ENCODE data around the gene ECM2. TPM values are rescaled to one million over a fixed set of nuclear protein-coding genes. Genes with fewer than 3 reads are reported as not detected.

ECM2 gene
- total RNA-seq, 1 donor from 2014 or later: not detected

GRCh38 chr9:92474587-92474986 lies 61.2 kb downstream of the ECM2 start:
- DNase-seq (ENCODE audit: low read depth, low spot score): no peak
- no peaks in the 10 kb centered on the region for H3K36me3 Mint-ChIP-seq (ENCODE audit: low read depth)
- H3K27me3 Mint-ChIP-seq (ENCODE audit: low read depth): no peaks in the 10 kb centered on the region
- H3K4me1 Mint-ChIP-seq: no peaks in the 10 kb centered on the region
- H3K27ac Mint-ChIP-seq (ENCODE audit: unreplicated experiment): no peak overlapping the region
- TF ChIP-seq CTCF (conservative IDR thresholded peaks at IDR 0.05): no peak
- no peaks in the 10 kb centered on the region for H3K9me3 Mint-ChIP-seq
- no peak overlapping the region for H3K4me3 Mint-ChIP-seq

- Mint-ChIP-seq H3K4me1 (no peaks in the 10 kb centered on the region), H3K27ac (ENCODE audit: unreplicated experiment) (no peak overlapping the region), H3K4me3 (no peak overlapping the region), H3K9me3 (no peaks in the 10 kb centered on the region), H3K27me3 (ENCODE audit: low read depth) (no peaks in the 10 kb centered on the region), H3K36me3 (ENCODE audit: low read depth) (no peaks in the 10 kb centered on the region)
- TF ChIP-seq CTCF (conservative IDR thresholded peaks at IDR 0.05): no peak
- no peak for DNase-seq (ENCODE audit: low read depth, low spot score)
Measured at GRCh38 chr9:92468206-92468605, 67.6 kb downstream of the ECM2 start.

- no peaks in the 10 kb centered on the region for H3K9me3 Mint-ChIP-seq
- no peak overlapping the region for H3K4me3 Mint-ChIP-seq
- no peaks in the 10 kb centered on the region for H3K36me3 Mint-ChIP-seq (ENCODE audit: low read depth)
- H3K27me3 Mint-ChIP-seq (ENCODE audit: low read depth): no peaks in the 10 kb centered on the region
- H3K27ac Mint-ChIP-seq (ENCODE audit: unreplicated experiment): no peak overlapping the region
- H3K4me1 Mint-ChIP-seq: no peaks in the 10 kb centered on the region
- TF ChIP-seq CTCF (conservative IDR thresholded peaks at IDR 0.05): no peak
- no peak for DNase-seq (ENCODE audit: low read depth, low spot score)
Measured at GRCh38 chr9:92467511-92467910, 68.3 kb downstream of the ECM2 start.

- Mint-ChIP-seq H3K27me3 (ENCODE audit: low read depth) (no peaks in the 10 kb centered on the region), H3K36me3 (ENCODE audit: low read depth) (no peaks in the 10 kb centered on the region), H3K27ac (ENCODE audit: unreplicated experiment) (no peak overlapping the region)
Measured at GRCh38 chr9:92467041-92467440, 68.7 kb downstream of the ECM2 start.

GRCh38 chr9:92463984-92464383 lies 71.8 kb downstream of the ECM2 start:
- Mint-ChIP-seq H3K9me3 (no peaks in the 10 kb centered on the region), H3K4me3 (no peak overlapping the region), H3K4me1 (no peaks in the 10 kb centered on the region), H3K27me3 (ENCODE audit: low read depth) (no peaks in the 10 kb centered on the region), H3K27ac (ENCODE audit: unreplicated experiment) (no peak overlapping the region), H3K36me3 (ENCODE audit: low read depth) (no peaks in the 10 kb centered on the region)
- TF ChIP-seq CTCF (conservative IDR thresholded peaks at IDR 0.05): no peak
- DNase-seq (ENCODE audit: low read depth, low spot score): no peak

More at GRCh38 chr9:92467041-92467440, 68.7 kb downstream of the ECM2 start:
- Mint-ChIP-seq H3K9me3 (no peaks in the 10 kb centered on the region), H3K4me1 (no peaks in the 10 kb centered on the region), H3K4me3 (no peak overlapping the region)
- TF ChIP-seq CTCF (conservative IDR thresholded peaks at IDR 0.05): no peak
- no peak for DNase-seq (ENCODE audit: low read depth, low spot score)

- DNase-seq (ENCODE audit: low read depth, low spot score): no peak
- H3K27me3 Mint-ChIP-seq (ENCODE audit: low read depth): no peaks in the 10 kb centered on the region
- no peaks in the 10 kb centered on the region for H3K4me1 Mint-ChIP-seq
- no peak for TF ChIP-seq CTCF (conservative IDR thresholded peaks at IDR 0.05)
- no peaks in the 10 kb centered on the region for H3K36me3 Mint-ChIP-seq (ENCODE audit: low read depth)
- no peak overlapping the region for H3K27ac Mint-ChIP-seq (ENCODE audit: unreplicated experiment)
- no peaks in the 10 kb centered on the region for H3K9me3 Mint-ChIP-seq
- H3K4me3 Mint-ChIP-seq: no peak overlapping the region
Measured at GRCh38 chr9:92463387-92463786, 72.4 kb downstream of the ECM2 start.

Measured in neural crest cell (in vitro differentiated cells).